ENCODE results near the gene SERPINB11.

SERPINB11 gene

GRCh38 chr18:63701952-63702351 lies 808 bp upstream of the SERPINB11 start:
- TF ChIP-seq EZH2 (IDR thresholded peaks at IDR 0.05) (no peak), FOXP2 (optimal IDR thresholded peaks at IDR 0.05; ENCODE audit: control extremely low read depth, extremely low read length, insufficient read depth) (no peak), POLR2AphosphoS5 (IDR thresholded peaks at IDR 0.05; ENCODE audit: borderline replicate concordance, low read depth, low read length) (no peak)
- no peak overlapping the region for H3K4me3 ChIP-seq
- H3K36me3 ChIP-seq (ENCODE audit: insufficient read depth, low read length), result no peaks in the 10 kb centered on the region
- H3K27ac ChIP-seq, result no peak overlapping the region
- DNase-seq (ENCODE audit: low read depth, low spot score), result no peak
- no peak overlapping the region for H3K9ac ChIP-seq (ENCODE audit: insufficient read length)
- H3K9me3 ChIP-seq (ENCODE audit: low read depth, low read length), result no peaks in the 10 kb centered on the region

- Histone ChIP-seq H3K9me3 (ENCODE audit: low read depth, low read length) (no peaks in the 10 kb centered on the region), H3K4me3 (no peak overlapping the region), H3K36me3 (ENCODE audit: insufficient read depth, low read length) (no peaks in the 10 kb centered on the region), H3K9ac (ENCODE audit: insufficient read length) (no peak overlapping the region), H3K27ac (no peak overlapping the region)
- DNase-seq (ENCODE audit: low read depth, low spot score), result no peak
- no peak for TF ChIP-seq EZH2 (IDR thresholded peaks at IDR 0.05)
- TF ChIP-seq FOXP2 (optimal IDR thresholded peaks at IDR 0.05; ENCODE audit: control extremely low read depth, extremely low read length, insufficient read depth), result no peak
- TF ChIP-seq POLR2AphosphoS5 (IDR thresholded peaks at IDR 0.05; ENCODE audit: borderline replicate concordance, low read depth, low read length), result no peak
Measured at GRCh38 chr18:63705401-63705800, 2.6 kb downstream of the SERPINB11 start.

GRCh38 chr18:63707816-63708215 lies 5.1 kb downstream of the SERPINB11 start:
- H3K36me3 ChIP-seq (ENCODE audit: insufficient read depth, low read length), result no peaks in the 10 kb centered on the region
- no peak for DNase-seq (ENCODE audit: low read depth, low spot score)
- no peak for TF ChIP-seq FOXP2 (optimal IDR thresholded peaks at IDR 0.05; ENCODE audit: control extremely low read depth, extremely low read length, insufficient read depth)
- no peak for TF ChIP-seq EZH2 (IDR thresholded peaks at IDR 0.05)
- no peak for TF ChIP-seq POLR2AphosphoS5 (IDR thresholded peaks at IDR 0.05; ENCODE audit: borderline replicate concordance, low read depth, low read length)
- no peak overlapping the region for H3K4me3 ChIP-seq
- no peak overlapping the region for H3K9ac ChIP-seq (ENCODE audit: insufficient read length)
- no peak overlapping the region for H3K27ac ChIP-seq
- H3K9me3 ChIP-seq (ENCODE audit: low read depth, low read length), result no peaks in the 10 kb centered on the region

DNA sequence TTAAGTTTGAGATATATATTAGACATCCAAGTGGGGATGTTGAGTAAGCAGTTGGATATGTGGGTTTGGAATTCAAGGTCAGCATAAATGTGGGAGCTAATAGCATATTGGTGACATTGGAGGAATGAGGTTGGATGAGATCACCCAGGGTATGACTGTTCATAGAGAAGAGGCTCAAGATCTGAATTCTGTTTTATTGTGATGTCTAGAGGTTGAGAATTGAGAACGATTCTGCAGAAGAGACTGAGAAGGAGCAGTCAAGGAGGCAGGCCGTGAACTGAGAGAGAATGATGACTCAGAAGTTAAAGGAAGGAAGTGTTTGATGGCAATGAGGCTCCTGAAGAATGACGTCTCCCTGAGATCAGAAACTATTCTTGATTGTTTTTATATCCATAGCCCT lies 5.9 kb downstream of the SERPINB11 start:
- H3K36me3 ChIP-seq (ENCODE audit: insufficient read depth, low read length), result no peaks in the 10 kb centered on the region
- no peak overlapping the region for H3K27ac ChIP-seq
- H3K9ac ChIP-seq (ENCODE audit: insufficient read length), result no peak overlapping the region
- TF ChIP-seq POLR2AphosphoS5 (IDR thresholded peaks at IDR 0.05; ENCODE audit: borderline replicate concordance, low read depth, low read length), result no peak
- TF ChIP-seq FOXP2 (optimal IDR thresholded peaks at IDR 0.05; ENCODE audit: control extremely low read depth, extremely low read length, insufficient read depth), result no peak
- no peak for TF ChIP-seq EZH2 (IDR thresholded peaks at IDR 0.05)
- no peak for DNase-seq (ENCODE audit: low read depth, low spot score)
- no peaks in the 10 kb centered on the region for H3K9me3 ChIP-seq (ENCODE audit: low read depth, low read length)
- H3K4me3 ChIP-seq, result no peak overlapping the region

DNA sequence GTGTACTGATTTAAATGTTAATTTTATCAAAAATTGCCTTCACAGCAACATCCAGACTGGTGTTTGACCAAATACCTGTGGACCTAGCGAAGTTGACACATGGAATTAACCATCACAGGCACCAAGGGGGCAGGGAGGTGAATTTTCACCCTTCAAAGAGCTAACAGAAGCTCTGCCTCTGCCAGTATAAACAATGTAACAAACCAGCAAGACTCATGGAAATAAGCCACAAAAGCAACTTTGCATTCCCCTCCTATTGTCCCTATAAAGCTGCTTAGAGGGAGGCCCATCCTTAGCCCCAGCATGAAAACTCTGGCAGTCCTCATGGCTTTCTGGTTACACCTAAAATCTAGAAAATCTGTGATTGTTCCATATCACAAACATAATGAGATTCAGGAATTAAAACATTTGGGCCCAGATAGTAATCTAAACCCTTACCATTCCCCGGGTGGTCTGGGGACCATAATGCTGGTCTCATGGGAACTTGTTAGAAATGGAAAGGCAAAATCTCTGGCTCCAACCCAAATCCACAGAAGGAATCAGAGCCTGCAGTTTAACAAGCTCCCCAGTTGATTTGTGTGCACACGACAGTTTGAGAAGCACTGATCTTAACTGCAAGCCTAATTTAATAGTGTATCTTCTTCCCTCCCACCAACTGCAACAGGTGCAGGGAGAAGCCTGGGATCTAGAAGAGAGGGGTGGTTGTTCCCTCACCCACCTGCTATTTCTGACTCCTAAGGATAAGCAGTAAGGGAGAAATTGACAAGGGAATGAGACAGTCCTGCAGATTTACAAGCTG lies 23.1 kb downstream of the SERPINB11 start:
- DNase-seq (ENCODE audit: low read depth, low spot score), result peak; percentile 90
- Histone ChIP-seq H3K4me3 (peak overlapping the region; percentile 43; the same call in 1 of the 2 replicates), H3K36me3 (ENCODE audit: insufficient read depth, low read length) (no peaks in the 10 kb centered on the region), H3K9me3 (ENCODE audit: low read depth, low read length) (no peaks in the 10 kb centered on the region), H3K27ac (peak overlapping the region; percentile 83), H3K9ac (ENCODE audit: insufficient read length) (no peak overlapping the region)
- TF ChIP-seq EZH2 (IDR thresholded peaks at IDR 0.05) (no peak), POLR2AphosphoS5 (IDR thresholded peaks at IDR 0.05; ENCODE audit: borderline replicate concordance, low read depth, low read length) (peak; percentile 38; the same call in 1 of the 2 replicates), FOXP2 (optimal IDR thresholded peaks at IDR 0.05; ENCODE audit: control extremely low read depth, extremely low read length, insufficient read depth) (no peak)

- Histone ChIP-seq H3K36me3 (ENCODE audit: insufficient read depth, low read length) (no peaks in the 10 kb centered on the region), H3K4me3 (peak overlapping the region; percentile 51), H3K9me3 (ENCODE audit: low read depth, low read length) (no peaks in the 10 kb centered on the region), H3K9ac (ENCODE audit: insufficient read length) (no peak overlapping the region), H3K27ac (peak overlapping the region; percentile 42; the same call in 1 of the 2 replicates)
- DNase-seq (ENCODE audit: low read depth, low spot score), result peak; percentile 72
- TF ChIP-seq FOXP2 (optimal IDR thresholded peaks at IDR 0.05; ENCODE audit: control extremely low read depth, extremely low read length, insufficient read depth) (no peak), EZH2 (IDR thresholded peaks at IDR 0.05) (no peak), POLR2AphosphoS5 (IDR thresholded peaks at IDR 0.05; ENCODE audit: borderline replicate concordance, low read depth, low read length) (no peak)
Measured at GRCh38 chr18:63730773-63731172, 28.0 kb downstream of the SERPINB11 start.

GRCh38 chr18:63731215-63731614 lies 28.5 kb downstream of the SERPINB11 start:
- Histone ChIP-seq H3K36me3 (ENCODE audit: insufficient read depth, low read length) (no peaks in the 10 kb centered on the region), H3K27ac (peak overlapping the region; percentile 42; the same call in 1 of the 2 replicates), H3K9me3 (ENCODE audit: low read depth, low read length) (no peaks in the 10 kb centered on the region), H3K9ac (ENCODE audit: insufficient read length) (no peak overlapping the region), H3K4me3 (peak overlapping the region; percentile 51)
- no peak for DNase-seq (ENCODE audit: low read depth, low spot score)
- TF ChIP-seq FOXP2 (optimal IDR thresholded peaks at IDR 0.05; ENCODE audit: control extremely low read depth, extremely low read length, insufficient read depth), result no peak
- no peak for TF ChIP-seq EZH2 (IDR thresholded peaks at IDR 0.05)
- TF ChIP-seq POLR2AphosphoS5 (IDR thresholded peaks at IDR 0.05; ENCODE audit: borderline replicate concordance, low read depth, low read length), result no peak

GRCh38 chr18:63736876-63737275 lies 34.1 kb downstream of the SERPINB11 start:
- TF ChIP-seq EZH2 (IDR thresholded peaks at IDR 0.05), result no peak
- no peaks in the 10 kb centered on the region for H3K36me3 ChIP-seq (ENCODE audit: insufficient read depth, low read length)
- no peak overlapping the region for H3K4me3 ChIP-seq
- H3K9ac ChIP-seq (ENCODE audit: insufficient read length), result no peak overlapping the region
- no peaks in the 10 kb centered on the region for H3K9me3 ChIP-seq (ENCODE audit: low read depth, low read length)
- DNase-seq (ENCODE audit: low read depth, low spot score), result no peak
- H3K27ac ChIP-seq, result no peak overlapping the region

DNA sequence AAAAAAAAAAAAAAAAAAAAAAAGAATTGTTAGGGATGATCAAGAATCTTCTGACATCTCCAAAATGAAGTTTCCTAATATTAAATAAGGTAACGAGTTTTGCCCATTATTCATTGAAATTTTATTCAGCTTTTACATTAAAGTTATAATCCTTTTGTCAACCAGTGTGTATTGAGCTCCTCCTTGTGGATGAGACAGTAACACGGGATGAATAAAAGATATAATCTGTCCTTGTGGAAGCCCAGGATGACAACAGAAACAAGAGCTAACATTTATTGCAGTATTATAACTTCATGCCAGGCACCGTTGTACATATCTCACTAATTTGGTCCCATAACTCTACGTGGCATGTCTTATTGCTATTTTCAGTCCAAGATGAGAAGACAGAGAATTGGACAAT lies 39.0 kb downstream of the SERPINB11 start:
- Histone ChIP-seq H3K4me3 (no peak overlapping the region), H3K9ac (ENCODE audit: insufficient read length) (no peak overlapping the region), H3K27ac (no peak overlapping the region), H3K36me3 (ENCODE audit: insufficient read depth, low read length) (no peaks in the 10 kb centered on the region), H3K9me3 (ENCODE audit: low read depth, low read length) (no peaks in the 10 kb centered on the region)
- TF ChIP-seq FOXP2 (optimal IDR thresholded peaks at IDR 0.05; ENCODE audit: control extremely low read depth, extremely low read length, insufficient read depth) (no peak), POLR2AphosphoS5 (IDR thresholded peaks at IDR 0.05; ENCODE audit: borderline replicate concordance, low read depth, low read length) (no peak), EZH2 (IDR thresholded peaks at IDR 0.05) (no peak)
- DNase-seq (ENCODE audit: low read depth, low spot score), result peak; percentile 70

Data from SK-N-MC (cell line).